Loucy (cell line): ENCODE data around the gene TNFSF9.
"Not testable (repeated sequence)": the region's sequence is repeated elsewhere in the genome, so short reads cannot be mapped to it uniquely, and the experiment has no call there.

Experiments used
- CTCF ChIP-seq: fragments of 200-600 bp; sonication (generic); conservative IDR thresholded peaks from 2 replicates; pipeline ENCODE4 v1.5.1; 2014; ENCODE audit warnings: mild to moderate bottlenecking, antibody characterized with exemption, low read length
- EZH2phosphoT487 ChIP-seq: fragments of 200-600 bp; IDR thresholded peaks from 2 replicates; pipeline ENCODE4 v1.6.1; 2018; ENCODE audit warnings: antibody characterized with exemption, mild to moderate bottlenecking, moderate library complexity, borderline replicate concordance

GRCh38 chr19:6582515-6583484 is 52.0 kb downstream of the TNFSF9 start:
- TF ChIP-seq CTCF, EZH2phosphoT487: not testable (repeated sequence)
